GM12878 (cell line): ENCODE measurements around the gene SGCD. TPM values are rescaled to one million over a fixed set of nuclear protein-coding genes. Genes with fewer than 3 reads are reported as not detected.
A peak's percentile ranks its signal among the peaks of the same experiment; 100 is the strongest.

Source experiments
- ATAC-seq: fragments of 200-7000 bp; cut with Tn5 transposase; 3 replicates; pipeline ENCODE4 v1.9.1; 2020; ENCODE audit warnings: mild to moderate bottlenecking, moderate library complexity
- BruUV-seq: library from RNA; stranded (reverse); fragments of 400-500 nt; replicated peaks from 2 replicates; lab custom pipeline; 2021; lab: Mats Ljungman, UMichigan
- CTCF ChIA-PET: fragments of 300-600 bp; sonication (Branson Sonifier 250); formaldehyde crosslinking; extraction: SDS; loops from one replicate; lab custom pipeline; 2021; ENCODE audit warnings: inconsistent platforms; lab: Yijun Ruan, JAX
- POLR2A ChIA-PET: fragments of 350-600 bp; formaldehyde crosslinking; extraction: SDS; loops from one replicate; lab custom pipeline; 2021; ENCODE audit warnings: inconsistent platforms; lab: Charles Lee
- RAD21 ChIA-PET: fragments of 300-600 bp; sonication (Branson Sonifier 250); formaldehyde crosslinking; loops from one replicate; lab custom pipeline; 2023; ENCODE audit warnings: antibody characterized with exemption; ENCODE audit not compliant: unreplicated experiment; lab: Charles Lee
- SMC1A ChIA-PET: fragments of 300-600 bp; sonication (Branson Sonifier 250); formaldehyde crosslinking; loops from one replicate; lab custom pipeline; 2023; ENCODE audit not compliant: unreplicated experiment, uncharacterized antibody; lab: Charles Lee
- DNase-seq: peaks from one replicate; pipeline ENCODE4 v3.0.0-alpha.2; 2011; ENCODE audit warnings: low read depth, low spot score
- FAIRE-seq: peaks from 3 replicates; lab custom pipeline; 2011; peaks lifted over from hg19 to GRCh38; lab: Jason Lieb, UNC
- H2AFZ ChIP-seq: 2 replicates; pipeline ENCODE4 v1.6.0; 2011; ENCODE audit warnings: low read depth, low read length, control low read depth; ENCODE audit not compliant: control insufficient read depth
- H3K27ac ChIP-seq: 2 replicates; pipeline ENCODE4 v1.5.1; 2011; ENCODE audit warnings: control low read depth; ENCODE audit not compliant: control insufficient read depth, insufficient read depth
- H3K27me3 ChIP-seq, 2 experiments: replicated peaks in 1 of 2; 2 replicates each; pipeline versions ENCODE4 v1.6.0 to v1.6.1; 2011; ENCODE audit warnings: low read length in 1 of 2; ENCODE audit not compliant: control insufficient read depth in 2 of 2, insufficient read depth in 2 of 2
- H3K36me3 ChIP-seq, 2 experiments: 2 replicates each; pipeline ENCODE4 v1.5.1; 2011; ENCODE audit warnings: low read length in 1 of 2; ENCODE audit not compliant: control insufficient read depth in 2 of 2, insufficient read depth in 2 of 2
- H3K4me1 ChIP-seq: 2 replicates; pipeline ENCODE4 v1.6.1; 2011; ENCODE audit warnings: mild to moderate bottlenecking, low read length, moderate library complexity, mixed read lengths; ENCODE audit not compliant: control insufficient read depth, insufficient read depth
- H3K4me2 ChIP-seq: 2 replicates; pipeline ENCODE4 v1.6.0; 2011; ENCODE audit warnings: control low read depth; ENCODE audit not compliant: control insufficient read depth, insufficient read depth
- H3K4me3 ChIP-seq: fragments of 200-600 bp; sonication (generic); 2 replicates; pipeline ENCODE4 v1.5.1; 2016
- H3K79me2 ChIP-seq: 2 replicates; pipeline ENCODE4 v1.6.0; 2011; ENCODE audit warnings: low read length; ENCODE audit not compliant: control insufficient read depth, insufficient read depth
- H3K9ac ChIP-seq: 2 replicates; pipeline ENCODE4 v1.8.0; 2011; ENCODE audit warnings: low read length, control low read depth, mixed read lengths; ENCODE audit not compliant: control insufficient read depth, insufficient read depth
- H3K9me3 ChIP-seq: replicated peaks from 3 replicates; pipeline ENCODE4 v1.5.1; 2011; ENCODE audit warnings: mild to moderate bottlenecking, low read length; ENCODE audit not compliant: control insufficient read depth, insufficient read depth
- H4K20me1 ChIP-seq: 2 replicates; pipeline ENCODE4 v1.6.0; 2011; ENCODE audit not compliant: control insufficient read depth, insufficient read depth
- ATF3 ChIP-seq: IDR thresholded peaks from 2 replicates; pipeline ENCODE4 v1.6.1; 2011; ENCODE audit warnings: low read depth, mild to moderate bottlenecking, low read length, moderate library complexity, borderline replicate concordance; ENCODE audit errors: extremely low read depth
- CBX3 ChIP-seq: fragments of 200-600 bp; sonication (generic); IDR thresholded peaks from 2 replicates; pipeline ENCODE4 v1.6.1; 2016; ENCODE audit warnings: low read depth, borderline replicate concordance
- CHD2 ChIP-seq: IDR thresholded peaks from 2 replicates; pipeline ENCODE4 v1.6.1; 2011; ENCODE audit warnings: low read depth, low read length, improper control_type of control experiment, borderline replicate concordance
- CREM ChIP-seq: IDR thresholded peaks from 2 replicates; pipeline ENCODE4 v1.6.1; 2014; ENCODE audit warnings: antibody characterized with exemption, low read depth
- E2F8 ChIP-seq: fragments of 450-650 bp; IDR thresholded peaks from 2 replicates; pipeline ENCODE4 v1.6.1; 2018; ENCODE audit warnings: mild to moderate bottlenecking, low read depth, moderate library complexity; ENCODE audit not compliant: partially characterized antibody
- FOXM1 ChIP-seq: IDR thresholded peaks from 2 replicates; pipeline ENCODE4 v1.6.1; 2012; ENCODE audit warnings: low read depth, mild to moderate bottlenecking, inconsistent platforms, low read length, moderate library complexity
- MEF2B ChIP-seq: fragments of 450-650 bp; IDR thresholded peaks from 2 replicates; pipeline ENCODE4 v1.6.1; 2018; ENCODE audit warnings: mild to moderate bottlenecking, moderate library complexity; ENCODE audit not compliant: partially characterized antibody, poor library complexity, severe bottlenecking
- MYB ChIP-seq: fragments of 150-350 bp; IDR thresholded peaks from 2 replicates; pipeline ENCODE4 v1.6.1; 2014; ENCODE audit warnings: mild to moderate bottlenecking, low read depth, low read length, borderline replicate concordance
- PML ChIP-seq: IDR thresholded peaks from 2 replicates; pipeline ENCODE4 v1.6.1; 2012; ENCODE audit warnings: low read length, inconsistent platforms
- RUNX3 ChIP-seq: IDR thresholded peaks from 2 replicates; pipeline ENCODE4 v1.6.1; 2012; ENCODE audit warnings: low read length, inconsistent platforms
- TCF12 ChIP-seq: IDR thresholded peaks from 2 replicates; pipeline ENCODE4 v1.6.1; 2011; ENCODE audit warnings: low read depth, mild to moderate bottlenecking, low read length
- ZNF274 ChIP-seq: IDR thresholded peaks from one replicate; pipeline ENCODE4 v1.8.0; 2011; ENCODE audit not compliant: insufficient read length, insufficient read depth
- ZNF384 ChIP-seq: IDR thresholded peaks from 2 replicates; pipeline ENCODE4 v1.6.1; 2012; ENCODE audit warnings: low read depth, mild to moderate bottlenecking, low read length, improper control_type of control experiment, borderline replicate concordance
- ZNF622 ChIP-seq: fragments of 450-650 bp; IDR thresholded peaks from 2 replicates; pipeline ENCODE4 v1.6.1; 2017; ENCODE audit warnings: mild to moderate bottlenecking, inconsistent platforms
- WGBS: methylation state at CpG from one replicate; pipeline ENCODE4 v1.1.6; 2016; ENCODE audit warnings: low lambda C conversion rate; ENCODE audit not compliant: insufficient replicate concordance, insufficient coverage; ENCODE audit errors: missing lambda C conversion rate; 5-methylcytosine and 5-hydroxymethylcytosine counted together
- in situ Hi-C: fragments of 300-500 bp; cut with MboI; formaldehyde crosslinking; loops from 9 replicates; pipeline ENCODE4 v1.14.3; 2018; ENCODE audit warnings: mixed read lengths
- intact Hi-C: fragments of 100-400 bp; cut with micrococcal nuclease; formaldehyde crosslinking; loops from one replicate; pipeline ENCODE4 v1.14.2; 2022; ENCODE audit not compliant: unreplicated experiment
- polyA plus RNA-seq, 11 experiments: library from polyadenylated mRNA; depleted of rRNA in 4 of 11; unstranded in 6 of 11; stranded (reverse) in 5 of 11; fragments of >200 nt; fragmentation: Nextera tagmentation in 4 of 11; fragmentation: Illumina TruSeq in 1 of 11; extraction: Ambion mirVana in 4 of 11; extraction: Trizol in 1 of 11; gene quantifications; 1 replicate in 1 of 11; 2 replicates in 10 of 11; pipeline versions ENCODE4 v1.2.1 to v1.2.3, GENCODE V29; 2011 to 2016; ENCODE audit warnings: inconsistent platforms in 2 of 11, missing spikeins in 2 of 11, low read depth in 1 of 11
- total RNA-seq, 4 experiments: library from RNA; depleted of rRNA in 3 of 4; stranded (reverse); fragments of >200 nt in 3 of 4; fragmentation: Illumina TruSeq in 1 of 4; extraction: Trizol in 1 of 4; gene quantifications; 2 replicates each; pipeline versions ENCODE4 v1.2.1 to v1.2.3, GENCODE V29; 2013 to 2021
- TF ChIP-seq, protein P1 (sequence below), 3 experiments: IDR thresholded peaks in 2 of 3; conservative IDR thresholded peaks in 1 of 3; 2 replicates each; pipeline ENCODE4 v1.5.1; 2011; ENCODE audit warnings: low read depth in 3 of 3, low read length in 3 of 3, mild to moderate bottlenecking in 3 of 3, control low read depth in 2 of 3, moderate library complexity in 2 of 3, inconsistent platforms in 1 of 3, mixed read lengths in 1 of 3; ENCODE audit not compliant: control insufficient read depth in 2 of 3, insufficient read depth in 1 of 3; ENCODE audit errors: extremely low read depth in 1 of 3
- TF ChIP-seq, protein P2 (sequence below): IDR thresholded peaks from 2 replicates; pipeline ENCODE4 v1.6.1; 2012; ENCODE audit warnings: low read length, inconsistent platforms

The SGCD gene
- total and polyA plus RNA-seq, 10 of the 15 experiments (the other 5 are each of a cell fraction or from before 2014, with no cell fraction given) = 0.06 TPM; not detected in 9

- H3K27me3 ChIP-seq = no peaks in the 10 kb centered on the region; a peak in 1 of 4 replicates
- 0 out of 2 replicates have a peak overlapping the region, but pooled peaks have one; percentile 17 for H3K4me2 ChIP-seq
- CTCF ChIA-PET = interaction anchor here (0.8 kb wide), 1 partner anchor 59 kb away, joined by 3 read pairs; no protein-coding TSS in a partner anchor
- FAIRE-seq = no peak
- H3K27ac ChIP-seq = no peak overlapping the region
- POLR2A ChIA-PET = no interaction called here
- no peak overlapping the region for H3K4me3 ChIP-seq
- H4K20me1 ChIP-seq = no peaks in the 10 kb centered on the region
- in situ Hi-C loops (no loop called here), intact Hi-C loops (no loop called here)
- no peak for ATAC-seq
- no peaks in the 10 kb centered on the region for H3K79me2 ChIP-seq
- H3K9ac ChIP-seq = no peak overlapping the region
- H3K4me1 ChIP-seq = no peaks in the 10 kb centered on the region
- RAD21 ChIA-PET = interaction anchor here (1.1 kb wide), 1 partner anchor 33 kb away, joined by 3 read pairs; no protein-coding TSS in a partner anchor
- no peak overlapping the region; the same call in 1 of the 2 replicates for H2AFZ ChIP-seq
- no peak for DNase-seq
- SMC1A ChIA-PET = interaction anchor here (0.8 to 1.1 kb wide), 2 partner anchors 16 to 29 kb away, joined by 3 read pairs; no protein-coding TSS in a partner anchor
- 0% methylated on average over 1 of the region's 1 CpG for WGBS
- H3K9me3 ChIP-seq = no peaks in the 10 kb centered on the region
- no TSS peak for BruUV-seq
- no peaks in the 10 kb centered on the region for H3K36me3 ChIP-seq
- TF ChIP-seq CHD2 (no peak), ZNF622 (no peak), PML (no peak), E2F8 (no peak), CREM (no peak), RUNX3 (no peak), FOXM1 (no peak), MYB (no peak), MEF2B (no peak), CBX3 (no peak), TCF12 (no peak), ZNF384 (no peak), ZNF274 (no peak), ATF3 (no peak)
- TF ChIP-seq, protein P1, sequence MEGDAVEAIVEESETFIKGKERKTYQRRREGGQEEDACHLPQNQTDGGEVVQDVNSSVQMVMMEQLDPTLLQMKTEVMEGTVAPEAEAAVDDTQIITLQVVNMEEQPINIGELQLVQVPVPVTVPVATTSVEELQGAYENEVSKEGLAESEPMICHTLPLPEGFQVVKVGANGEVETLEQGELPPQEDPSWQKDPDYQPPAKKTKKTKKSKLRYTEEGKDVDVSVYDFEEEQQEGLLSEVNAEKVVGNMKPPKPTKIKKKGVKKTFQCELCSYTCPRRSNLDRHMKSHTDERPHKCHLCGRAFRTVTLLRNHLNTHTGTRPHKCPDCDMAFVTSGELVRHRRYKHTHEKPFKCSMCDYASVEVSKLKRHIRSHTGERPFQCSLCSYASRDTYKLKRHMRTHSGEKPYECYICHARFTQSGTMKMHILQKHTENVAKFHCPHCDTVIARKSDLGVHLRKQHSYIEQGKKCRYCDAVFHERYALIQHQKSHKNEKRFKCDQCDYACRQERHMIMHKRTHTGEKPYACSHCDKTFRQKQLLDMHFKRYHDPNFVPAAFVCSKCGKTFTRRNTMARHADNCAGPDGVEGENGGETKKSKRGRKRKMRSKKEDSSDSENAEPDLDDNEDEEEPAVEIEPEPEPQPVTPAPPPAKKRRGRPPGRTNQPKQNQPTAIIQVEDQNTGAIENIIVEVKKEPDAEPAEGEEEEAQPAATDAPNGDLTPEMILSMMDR (IDR thresholded peaks at IDR 0.05 in 2 of 3, conservative IDR thresholded peaks at IDR 0.05 in 1 of 3; ENCODE audit: control insufficient read depth in 2 of 3, extremely low read depth in 1 of 3, insufficient read depth in 1 of 3, low read depth in 3 of 3, low read length in 3 of 3) = no peak
- TF ChIP-seq, protein P2, sequence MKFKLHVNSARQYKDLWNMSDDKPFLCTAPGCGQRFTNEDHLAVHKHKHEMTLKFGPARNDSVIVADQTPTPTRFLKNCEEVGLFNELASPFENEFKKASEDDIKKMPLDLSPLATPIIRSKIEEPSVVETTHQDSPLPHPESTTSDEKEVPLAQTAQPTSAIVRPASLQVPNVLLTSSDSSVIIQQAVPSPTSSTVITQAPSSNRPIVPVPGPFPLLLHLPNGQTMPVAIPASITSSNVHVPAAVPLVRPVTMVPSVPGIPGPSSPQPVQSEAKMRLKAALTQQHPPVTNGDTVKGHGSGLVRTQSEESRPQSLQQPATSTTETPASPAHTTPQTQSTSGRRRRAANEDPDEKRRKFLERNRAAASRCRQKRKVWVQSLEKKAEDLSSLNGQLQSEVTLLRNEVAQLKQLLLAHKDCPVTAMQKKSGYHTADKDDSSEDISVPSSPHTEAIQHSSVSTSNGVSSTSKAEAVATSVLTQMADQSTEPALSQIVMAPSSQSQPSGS = no peak
Measured at GRCh38 chr5:156799171-156799570, 472.2 kb downstream of the SGCD start.
